Kidney (tissue), 14 donors: ENCODE data around the gene ABCA4. TPM values are rescaled to one million over a fixed set of nuclear protein-coding genes. Genes with fewer than 3 reads are reported as not detected.

Source experiments
- DNase-seq, 5 donors: peaks; one replicate each; pipeline ENCODE4 v3.0.0-alpha.2; 2013 to 2020
- FAIRE-seq: peaks from 2 replicates; lab custom pipeline; 2012; peaks lifted over from hg19 to GRCh38; lab: Jason Lieb, UNC
- H3K27ac ChIP-seq, 2 donors: one replicate each; pipeline ENCODE4 v1.7.0; 2013; ENCODE audit warnings: low read depth in 2 of 2, low read length in 2 of 2, inconsistent platforms in 1 of 2
- H3K27me3 ChIP-seq: one replicate; pipeline ENCODE4 v1.7.1; 2013; ENCODE audit warnings: low read length, inconsistent platforms; ENCODE audit not compliant: control insufficient read depth, insufficient read depth
- H3K36me3 ChIP-seq, 3 donors: one replicate each; pipeline versions ENCODE4 v1.7.0 to v1.7.1; 2013; ENCODE audit warnings: low read length in 3 of 3, control low read depth in 1 of 3, inconsistent platforms in 1 of 3; ENCODE audit not compliant: insufficient read depth in 3 of 3, control insufficient read depth in 2 of 3
- H3K4me1 ChIP-seq, 3 donors: one replicate each; pipeline versions ENCODE4 v1.7.0 to v1.7.1; 2013; ENCODE audit warnings: low read length in 3 of 3, inconsistent platforms in 1 of 3, low read depth in 1 of 3; ENCODE audit not compliant: control insufficient read depth in 2 of 3, insufficient read depth in 2 of 3
- H3K4me3 ChIP-seq, 3 donors: one replicate each; pipeline versions ENCODE4 v1.7.0 to v1.8.1; 2013; ENCODE audit warnings: low read length in 3 of 3, control low read depth in 1 of 3, inconsistent platforms in 1 of 3
- H3K9ac ChIP-seq, 3 donors: one replicate each; pipeline versions ENCODE4 v1.7.0 to v1.7.1; 2013; ENCODE audit warnings: low read length in 3 of 3, control low read depth in 1 of 3, inconsistent platforms in 1 of 3
- H3K9me3 ChIP-seq, 3 donors: one replicate each; pipeline versions ENCODE4 v1.7.0 to v1.7.1; 2013; ENCODE audit warnings: low read length in 3 of 3, control low read depth in 1 of 3, inconsistent platforms in 1 of 3; ENCODE audit not compliant: control insufficient read depth in 2 of 3, insufficient read depth in 1 of 3
- intact Hi-C: fragments of 100-400 bp; cut with DNase I; formaldehyde crosslinking; loops from one replicate; pipeline ENCODE4 v1.11.1; 2022
- polyA plus RNA-seq: library from polyadenylated mRNA; stranded (reverse); fragments of 350-450 nt; fragmentation: Illumina TruSeq; extraction: RNeasy Lipid Tissue Mini Kit (QIAGEN cat#74804); gene quantifications from one replicate; pipeline ENCODE4 v1.2.3, GENCODE V29; 2014; ENCODE audit warnings: low read depth, low replicate concordance; ENCODE audit not compliant: insufficient read depth
- total RNA-seq: library from RNA; stranded (reverse); fragmentation: NEBNext Ultra II Directional; extraction: Animal tissue kit (Norgen Biotek cat#: 25700); gene quantifications from one replicate; pipeline ENCODE4 v1.2.1, GENCODE V29; 2021
- TF ChIP-seq, protein P1 (sequence below): IDR thresholded peaks from 3 replicates; pipeline ENCODE4 v1.5.1; 2012; ENCODE audit warnings: mild to moderate bottlenecking, moderate library complexity, borderline replicate concordance; ENCODE audit not compliant: insufficient read depth; ENCODE audit errors: extremely low read depth
- donor health status: control.
- donor health status: control.
- donor health status: control.
- donor health status: control.
- donor health status: control.
- donor health status: DM: yes; HTN: yes; CAD: no.
- donor health status: Normal renal cell carcinoma (clear cell type).

The ABCA4 gene
- total and polyA plus RNA-seq, 2 donors from 2014 or later, result 1.5 to 2.1 TPM

DNA sequence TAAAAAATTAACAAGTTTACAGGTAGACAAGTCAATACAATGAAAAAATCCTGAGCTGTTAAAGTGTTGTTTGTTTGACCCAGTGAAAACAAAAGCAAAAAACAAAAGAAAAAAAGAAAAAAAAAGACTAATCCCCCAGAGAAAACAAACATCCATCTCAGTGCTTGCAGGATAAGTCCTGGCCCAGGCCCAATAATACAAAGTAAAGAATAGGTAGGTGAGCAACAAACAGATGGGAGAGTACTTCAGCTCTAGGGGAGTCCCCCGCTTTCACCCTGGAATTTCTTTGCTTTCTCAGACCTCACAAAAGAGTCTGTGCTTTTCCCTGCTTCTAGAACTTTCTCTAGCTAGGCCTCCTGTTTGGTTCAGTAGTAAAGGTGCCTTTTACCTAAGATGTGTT, 70.3 kb downstream of the ABCA4 start:
- Histone ChIP-seq H3K4me3 (no peak overlapping the region), H3K9ac (peak overlapping the region in 1 of 3 donors; percentile 28), H3K9me3 (no peaks in the 10 kb centered on the region), H3K4me1 (peaks cover 0 to 5% (median 1%) of the 10 kb centered on the region in 3 donors), H3K27me3 (no peaks in the 10 kb centered on the region), H3K36me3 (no peaks in the 10 kb centered on the region), H3K27ac (no peak overlapping the region)
- FAIRE-seq (no peak), DNase-seq (no peak)
- intact Hi-C loops, result no loop called here
- TF ChIP-seq, protein P1, sequence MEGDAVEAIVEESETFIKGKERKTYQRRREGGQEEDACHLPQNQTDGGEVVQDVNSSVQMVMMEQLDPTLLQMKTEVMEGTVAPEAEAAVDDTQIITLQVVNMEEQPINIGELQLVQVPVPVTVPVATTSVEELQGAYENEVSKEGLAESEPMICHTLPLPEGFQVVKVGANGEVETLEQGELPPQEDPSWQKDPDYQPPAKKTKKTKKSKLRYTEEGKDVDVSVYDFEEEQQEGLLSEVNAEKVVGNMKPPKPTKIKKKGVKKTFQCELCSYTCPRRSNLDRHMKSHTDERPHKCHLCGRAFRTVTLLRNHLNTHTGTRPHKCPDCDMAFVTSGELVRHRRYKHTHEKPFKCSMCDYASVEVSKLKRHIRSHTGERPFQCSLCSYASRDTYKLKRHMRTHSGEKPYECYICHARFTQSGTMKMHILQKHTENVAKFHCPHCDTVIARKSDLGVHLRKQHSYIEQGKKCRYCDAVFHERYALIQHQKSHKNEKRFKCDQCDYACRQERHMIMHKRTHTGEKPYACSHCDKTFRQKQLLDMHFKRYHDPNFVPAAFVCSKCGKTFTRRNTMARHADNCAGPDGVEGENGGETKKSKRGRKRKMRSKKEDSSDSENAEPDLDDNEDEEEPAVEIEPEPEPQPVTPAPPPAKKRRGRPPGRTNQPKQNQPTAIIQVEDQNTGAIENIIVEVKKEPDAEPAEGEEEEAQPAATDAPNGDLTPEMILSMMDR, result no peak

DNA sequence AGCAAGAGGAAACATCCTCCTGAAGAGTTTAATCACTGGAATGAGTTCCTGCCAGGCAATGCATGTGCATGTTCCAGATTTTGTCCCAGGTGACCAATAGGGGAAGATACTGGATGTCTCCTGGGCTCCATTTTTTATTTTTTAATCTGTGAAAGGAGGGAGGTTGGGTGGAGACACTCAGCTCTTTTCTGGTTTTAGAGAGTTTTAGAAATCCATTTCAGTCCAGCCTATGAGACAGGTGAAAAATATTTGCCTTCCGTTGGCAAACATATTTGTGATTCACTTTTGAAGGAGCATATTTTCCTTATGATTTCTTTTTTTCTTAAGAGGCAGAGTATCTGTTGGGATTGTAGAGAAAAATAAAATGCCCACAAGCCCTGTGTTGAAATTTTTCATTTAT, 70.7 kb downstream of the ABCA4 start:
- Histone ChIP-seq H3K4me3 (no peak overlapping the region), H3K9me3 (no peaks in the 10 kb centered on the region), H3K27ac (peak overlapping the region in 1 of 2 donors; percentile 57), H3K36me3 (no peaks in the 10 kb centered on the region), H3K9ac (no peak overlapping the region), H3K4me1 (peaks cover 0 to 6% (median 5%) of the 10 kb centered on the region in 3 donors), H3K27me3 (no peaks in the 10 kb centered on the region)
- FAIRE-seq (no peak), DNase-seq (no peak)
- TF ChIP-seq, protein P1, result no peak
- intact Hi-C loops, result no loop called here

DNA sequence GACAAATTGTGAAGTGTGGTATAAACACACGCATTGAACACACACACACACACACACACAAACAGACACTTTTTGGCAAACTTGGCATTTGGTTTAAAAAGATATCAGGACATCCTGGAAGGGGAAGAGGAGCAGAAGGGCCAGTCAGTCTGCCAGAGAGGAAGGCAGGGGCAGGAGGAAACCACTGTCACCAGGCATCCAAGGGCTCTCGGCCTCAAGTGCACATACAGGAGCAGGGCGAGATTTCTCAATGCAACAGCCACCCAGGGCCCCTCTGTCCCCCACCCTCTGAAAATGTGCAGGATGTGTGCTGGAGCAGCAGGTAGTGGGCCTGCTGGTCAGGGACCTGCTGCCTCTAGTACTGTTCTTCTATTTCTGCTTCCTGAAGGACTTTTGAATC, 71.2 kb downstream of the ABCA4 start:
- no peaks in the 10 kb centered on the region for H3K36me3 ChIP-seq
- DNase-seq (no peak), FAIRE-seq (no peak)
- H3K4me1 ChIP-seq, result peaks cover 0 to 10% (median 6%) of the 10 kb centered on the region in 3 donors
- H3K9me3 ChIP-seq, result no peaks in the 10 kb centered on the region
- TF ChIP-seq, protein P1, result no peak
- H3K9ac ChIP-seq, result no peak overlapping the region
- H3K27ac ChIP-seq, result peak overlapping the region in 1 of 2 donors; percentile 57
- intact Hi-C loops, result no loop called here
- no peaks in the 10 kb centered on the region for H3K27me3 ChIP-seq
- no peak overlapping the region for H3K4me3 ChIP-seq
